GM21723 (cell line): Measurements from ENCODE around the gene TMEM150B.

Source experiments
- ATAC-seq: cut with Tn5 transposase; IDR thresholded peaks from one replicate; pipeline ENCODE4 v1.9.1; 2021; ENCODE audit warnings: mild to moderate bottlenecking, moderate library complexity; ENCODE audit not compliant: unreplicated experiment

Gene TMEM150B

DNA sequence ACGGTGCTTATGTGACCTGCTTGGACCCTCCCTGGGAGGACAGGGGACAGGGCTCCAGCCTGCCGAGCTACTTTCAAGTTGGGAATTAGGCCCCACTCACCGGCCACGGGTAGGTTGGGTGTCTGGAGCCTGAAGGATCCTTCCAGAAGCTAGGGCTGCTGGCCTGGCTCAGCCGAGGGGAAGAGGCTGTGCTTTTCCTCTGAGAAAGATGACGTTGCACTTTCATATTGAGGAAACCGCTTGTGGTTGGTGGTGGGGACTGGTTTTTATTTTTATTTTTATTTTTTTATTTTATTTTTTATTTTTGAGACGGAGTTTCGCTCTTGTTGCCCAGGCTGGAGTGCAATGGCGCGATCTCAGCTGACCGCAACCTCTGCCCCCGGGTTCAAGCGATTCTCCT lies at the start of gene TMEM150B:
TSS of gene TMEM150B (minus strand) at position 170 of the 400 bp plus-strand sequence. CDS start 4,305 bp downstream, outside the sequence.
- ATAC-seq, result no peak

DNA sequence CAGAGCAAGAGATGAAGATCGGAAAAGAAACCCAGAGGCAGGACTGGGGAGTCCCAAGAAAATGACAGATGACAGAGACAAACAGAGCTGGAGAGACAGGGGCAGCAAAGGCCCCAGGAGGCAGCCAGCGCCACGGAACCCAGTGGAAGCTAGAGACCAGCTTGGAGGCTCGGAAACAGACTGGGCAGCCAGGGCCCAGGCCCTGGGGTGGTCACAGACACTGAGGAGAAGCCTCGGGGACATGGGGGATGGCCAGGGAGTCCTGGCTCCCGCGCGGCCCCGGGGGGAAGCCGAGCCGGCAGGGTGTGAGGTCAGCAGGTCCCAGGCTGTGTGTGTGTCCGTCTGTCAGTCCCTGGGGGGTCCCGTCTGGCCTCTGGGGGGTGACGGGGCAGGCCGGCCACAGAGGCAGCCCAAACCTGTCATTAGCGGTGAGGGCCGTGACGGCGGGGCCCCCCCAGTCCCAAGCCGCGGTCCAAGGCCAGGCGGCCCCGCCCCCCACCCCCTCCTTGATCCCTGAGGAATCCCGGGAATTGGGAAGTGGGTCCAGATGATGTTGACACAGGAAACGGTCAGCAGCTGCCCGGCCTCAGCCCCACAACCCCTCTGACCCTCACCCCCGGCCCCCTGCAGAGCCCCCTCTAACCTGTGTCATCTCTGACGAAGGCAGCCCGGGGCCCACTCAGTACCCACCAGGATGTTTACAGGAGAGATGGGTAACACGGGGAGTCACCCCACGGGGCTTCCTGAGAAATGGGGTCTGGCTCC lies 49.0 kb upstream of the TMEM150B start:
- ATAC-seq, result no peak

GRCh38 chr19:55373306-55373992 lies 48.3 kb upstream of the TMEM150B start:
- ATAC-seq, result no peak

GRCh38 chr19:55372316-55373081 lies 47.4 kb upstream of the TMEM150B start:
- no peak for ATAC-seq

DNA sequence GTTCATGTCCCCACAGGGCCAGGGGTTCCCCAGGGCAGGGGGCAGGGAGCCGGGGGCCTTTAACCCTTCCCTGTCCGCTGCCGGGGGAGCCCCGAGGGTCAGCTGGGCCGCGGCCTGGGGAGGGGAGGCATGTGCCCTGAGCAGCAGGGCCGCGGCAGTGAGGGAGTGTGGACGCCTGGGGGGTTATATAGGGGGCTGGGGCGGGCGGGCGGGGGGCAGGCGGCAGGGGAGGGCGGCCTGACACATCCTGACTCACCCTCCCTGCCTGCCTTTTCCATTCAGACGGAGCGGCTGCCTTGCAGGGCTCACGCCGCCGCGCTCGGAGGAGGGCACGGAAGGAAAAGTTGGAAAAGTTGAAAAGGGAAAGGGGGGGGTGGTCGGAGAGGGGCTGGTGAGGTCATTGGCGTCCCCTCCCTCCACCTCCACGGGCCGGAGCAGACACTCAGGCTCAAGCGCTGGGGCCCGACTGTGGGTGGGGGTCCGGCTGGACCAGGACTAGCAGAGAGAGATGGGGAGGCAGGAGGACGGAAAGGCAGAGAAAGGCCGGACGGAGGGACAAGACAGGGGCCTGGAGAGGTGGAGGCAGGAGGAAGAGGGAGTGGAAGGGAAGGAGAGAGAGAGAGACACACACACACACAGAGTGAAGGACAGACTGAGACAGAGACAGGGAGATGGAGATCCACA lies 45.3 kb upstream of the TMEM150B start, which contains the start of gene IL11:
TSS of gene IL11 (minus strand) at position 159 of the 684 bp plus-strand sequence. CDS start at position 6, 153 bp downstream.
- ATAC-seq, result no peak

- ATAC-seq, result no peak
These were observed 44.6 kb upstream of the TMEM150B start for GRCh38 chr19:55369653-55370304.

- ATAC-seq, result no peak
These were observed 43.8 kb upstream of the TMEM150B start for GRCh38 chr19:55368701-55369563.

- ATAC-seq, result no peak
These were observed 43.0 kb upstream of the TMEM150B start for GRCh38 chr19:55368106-55368505.

DNA sequence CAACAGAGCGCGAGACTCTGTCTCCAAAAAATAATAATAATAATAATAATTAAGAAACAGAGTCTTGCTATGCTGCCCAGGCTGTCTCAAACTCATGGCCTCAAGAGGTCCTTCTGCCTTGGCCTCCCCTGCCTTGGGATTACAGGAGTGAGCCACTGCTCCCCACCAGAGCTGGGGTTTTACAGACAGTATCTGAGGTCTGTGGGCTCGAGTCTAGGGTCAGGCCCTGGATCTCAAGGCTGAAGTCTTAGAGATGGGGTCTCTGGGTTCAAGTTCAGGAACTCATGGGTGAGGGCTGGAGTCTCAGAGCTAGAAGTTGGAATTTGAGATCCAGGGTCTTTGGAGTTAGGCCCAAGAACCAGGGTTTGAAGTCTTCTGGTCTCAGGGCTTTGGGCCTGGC lies 41.6 kb upstream of the TMEM150B start:
- ATAC-seq, result no peak

GRCh38 chr19:55365964-55366363 lies 40.8 kb upstream of the TMEM150B start:
- ATAC-seq, result no peak

GRCh38 chr19:55365245-55365644 lies 40.1 kb upstream of the TMEM150B start:
- ATAC-seq, result no peak

- ATAC-seq, result no peak
These were observed 38.0 kb upstream of the TMEM150B start, which contains the start of gene GARIN5B for GRCh38 chr19:55362990-55363716. TSS of gene GARIN5B (minus strand) at chr19:55363260. CDS start at chr19:55363066, 194 bp downstream.

GRCh38 chr19:55362174-55362989 lies 37.2 kb upstream of the TMEM150B start:
- ATAC-seq, result no peak

GRCh38 chr19:55360902-55361301 lies 35.8 kb upstream of the TMEM150B start:
- ATAC-seq, result no peak

GRCh38 chr19:55358943-55359908 lies 34.1 kb upstream of the TMEM150B start:
- no peak for ATAC-seq

GRCh38 chr19:55358493-55358892 lies 33.4 kb upstream of the TMEM150B start:
- no peak for ATAC-seq
